LNCAP (cell line): ENCODE results near the gene RBMS2.

Experiments used
- CTCF ChIP-seq: fragments of 450-650 bp; IDR thresholded peaks from 2 replicates; pipeline ENCODE4 v1.5.1; 2017; ENCODE audit warnings: mild to moderate bottlenecking

RBMS2 gene

GRCh38 chr12:56571121-56571520, 49.5 kb downstream of the RBMS2 start:
- TF ChIP-seq CTCF = no peak

- TF ChIP-seq CTCF = no peak
These were observed 50.7 kb downstream of the RBMS2 start for GRCh38 chr12:56572288-56572687.

GRCh38 chr12:56574210-56574609, 52.6 kb downstream of the RBMS2 start:
- TF ChIP-seq CTCF = no peak

GRCh38 chr12:56578983-56579546, 57.4 kb downstream of the RBMS2 start:
- no peak for TF ChIP-seq CTCF

- TF ChIP-seq CTCF = no peak
These were observed 60.0 kb downstream of the RBMS2 start for GRCh38 chr12:56581418-56582145.

- no peak for TF ChIP-seq CTCF
These were observed 63.5 kb downstream of the RBMS2 start for GRCh38 chr12:56585098-56585497.

- no peak for TF ChIP-seq CTCF
These were observed 68.2 kb downstream of the RBMS2 start for GRCh38 chr12:56589783-56590182.
